PFSK-1 (cell line): ENCODE data around the gene B4GALT6.

Source experiments
- FOXP2 ChIP-seq: optimal IDR thresholded peaks from 2 replicates; pipeline ENCODE3; 2011; ENCODE audit warnings: borderline replicate concordance, control low read depth, inconsistent platforms; ENCODE audit not compliant: insufficient read depth; ENCODE audit errors: extremely low read length, extremely low read depth
- POLR2AphosphoS5 ChIP-seq: IDR thresholded peaks from 2 replicates; pipeline ENCODE4 v1.6.1; 2012; ENCODE audit warnings: low read depth, mild to moderate bottlenecking, control low read depth, low read length, moderate library complexity
- SIN3A ChIP-seq: IDR thresholded peaks from 2 replicates; pipeline ENCODE4 v1.6.1; 2012; ENCODE audit warnings: mild to moderate bottlenecking, low read length, moderate library complexity, borderline replicate concordance; ENCODE audit not compliant: insufficient read depth
- TAF1 ChIP-seq: IDR thresholded peaks from 2 replicates; pipeline ENCODE4 v1.6.1; 2012; ENCODE audit warnings: low read length, control low read depth, borderline replicate concordance; ENCODE audit not compliant: insufficient read depth
- TF ChIP-seq, protein P1 (sequence below), 2 experiments: IDR thresholded peaks; 2 replicates each; pipeline versions ENCODE4 v1.6.1 to v1.8.0; 2011 to 2012; ENCODE audit warnings: low read depth in 2 of 2, low read length in 2 of 2, control low read depth in 1 of 2, inconsistent platforms in 1 of 2, mild to moderate bottlenecking in 1 of 2, moderate library complexity in 1 of 2; ENCODE audit not compliant: insufficient read depth in 1 of 2

Gene B4GALT6

DNA sequence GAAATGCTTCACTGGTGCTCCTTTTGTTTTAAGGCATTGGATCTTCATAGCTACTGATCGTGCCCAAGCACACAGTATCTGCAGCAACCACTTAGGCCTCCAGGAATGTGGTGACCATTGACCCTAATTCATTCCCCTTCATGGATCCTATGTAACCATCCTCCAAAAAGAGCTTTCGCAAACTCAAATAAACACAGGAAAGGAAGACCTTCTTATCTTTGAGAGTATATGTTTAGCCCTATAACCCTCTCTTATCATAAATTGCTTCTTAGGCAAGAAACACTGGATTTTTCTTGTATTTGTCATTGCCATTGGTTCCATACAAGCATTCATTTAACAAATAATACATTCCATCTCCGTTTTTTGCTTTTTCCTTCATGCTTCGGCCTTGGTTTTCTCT, 96.9 kb downstream of the B4GALT6 start:
- no peak for TF ChIP-seq SIN3A
- no peak for TF ChIP-seq POLR2AphosphoS5
- TF ChIP-seq, protein P1, sequence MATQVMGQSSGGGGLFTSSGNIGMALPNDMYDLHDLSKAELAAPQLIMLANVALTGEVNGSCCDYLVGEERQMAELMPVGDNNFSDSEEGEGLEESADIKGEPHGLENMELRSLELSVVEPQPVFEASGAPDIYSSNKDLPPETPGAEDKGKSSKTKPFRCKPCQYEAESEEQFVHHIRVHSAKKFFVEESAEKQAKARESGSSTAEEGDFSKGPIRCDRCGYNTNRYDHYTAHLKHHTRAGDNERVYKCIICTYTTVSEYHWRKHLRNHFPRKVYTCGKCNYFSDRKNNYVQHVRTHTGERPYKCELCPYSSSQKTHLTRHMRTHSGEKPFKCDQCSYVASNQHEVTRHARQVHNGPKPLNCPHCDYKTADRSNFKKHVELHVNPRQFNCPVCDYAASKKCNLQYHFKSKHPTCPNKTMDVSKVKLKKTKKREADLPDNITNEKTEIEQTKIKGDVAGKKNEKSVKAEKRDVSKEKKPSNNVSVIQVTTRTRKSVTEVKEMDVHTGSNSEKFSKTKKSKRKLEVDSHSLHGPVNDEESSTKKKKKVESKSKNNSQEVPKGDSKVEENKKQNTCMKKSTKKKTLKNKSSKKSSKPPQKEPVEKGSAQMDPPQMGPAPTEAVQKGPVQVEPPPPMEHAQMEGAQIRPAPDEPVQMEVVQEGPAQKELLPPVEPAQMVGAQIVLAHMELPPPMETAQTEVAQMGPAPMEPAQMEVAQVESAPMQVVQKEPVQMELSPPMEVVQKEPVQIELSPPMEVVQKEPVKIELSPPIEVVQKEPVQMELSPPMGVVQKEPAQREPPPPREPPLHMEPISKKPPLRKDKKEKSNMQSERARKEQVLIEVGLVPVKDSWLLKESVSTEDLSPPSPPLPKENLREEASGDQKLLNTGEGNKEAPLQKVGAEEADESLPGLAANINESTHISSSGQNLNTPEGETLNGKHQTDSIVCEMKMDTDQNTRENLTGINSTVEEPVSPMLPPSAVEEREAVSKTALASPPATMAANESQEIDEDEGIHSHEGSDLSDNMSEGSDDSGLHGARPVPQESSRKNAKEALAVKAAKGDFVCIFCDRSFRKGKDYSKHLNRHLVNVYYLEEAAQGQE (IDR thresholded peaks at IDR 0.05; ENCODE audit: insufficient read depth in 1 of 2, low read depth in 2 of 2, low read length in 2 of 2), result no peak
- TF ChIP-seq FOXP2, result no peak
- TF ChIP-seq TAF1, result no peak

DNA sequence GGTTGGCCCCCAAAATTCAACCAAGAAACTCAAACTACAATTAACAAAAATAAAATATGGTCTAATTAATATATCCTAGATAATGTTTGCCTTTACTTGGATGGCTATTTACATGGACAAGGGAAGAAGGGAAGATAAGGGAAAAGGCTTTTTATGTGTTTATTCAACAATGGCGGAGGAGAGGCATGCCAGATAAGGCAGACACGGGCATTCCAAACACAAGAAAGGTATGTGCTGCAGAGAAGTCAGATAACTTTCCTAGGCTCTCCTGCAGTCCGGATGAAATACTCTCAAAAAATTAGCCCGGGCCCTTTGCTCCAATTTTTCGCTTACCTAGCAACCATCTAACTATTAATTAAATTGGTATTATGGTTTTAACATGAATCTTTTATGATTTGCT, 97.8 kb downstream of the B4GALT6 start:
- TF ChIP-seq SIN3A (no peak), TAF1 (no peak), FOXP2 (no peak), POLR2AphosphoS5 (no peak)
- TF ChIP-seq, protein P1 (IDR thresholded peaks at IDR 0.05; ENCODE audit: insufficient read depth in 1 of 2, low read depth in 2 of 2, low read length in 2 of 2), result no peak

DNA sequence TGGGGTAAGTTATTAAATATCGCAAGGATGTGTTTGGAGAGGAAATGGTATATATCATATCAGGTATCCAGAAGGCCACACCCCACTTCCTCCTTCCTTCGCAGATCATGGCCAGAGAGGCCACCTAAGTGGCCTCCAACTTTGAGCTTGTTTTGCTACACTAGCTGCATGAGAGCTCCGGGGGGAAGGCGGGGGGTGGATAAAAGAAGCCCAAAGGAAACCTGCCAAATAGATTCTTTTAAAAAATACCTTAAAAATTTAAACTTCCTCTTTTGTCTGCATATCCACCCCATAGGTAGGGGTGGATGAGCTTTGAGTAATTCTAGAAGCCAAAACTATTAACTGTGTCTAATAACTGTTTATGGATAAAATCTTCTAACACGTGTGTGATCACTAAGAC, 98.4 kb downstream of the B4GALT6 start:
- TF ChIP-seq FOXP2, result no peak
- no peak for TF ChIP-seq TAF1
- TF ChIP-seq SIN3A, result no peak
- TF ChIP-seq, protein P1 (IDR thresholded peaks at IDR 0.05; ENCODE audit: insufficient read depth in 1 of 2, low read depth in 2 of 2, low read length in 2 of 2), result no peak
- no peak for TF ChIP-seq POLR2AphosphoS5

DNA sequence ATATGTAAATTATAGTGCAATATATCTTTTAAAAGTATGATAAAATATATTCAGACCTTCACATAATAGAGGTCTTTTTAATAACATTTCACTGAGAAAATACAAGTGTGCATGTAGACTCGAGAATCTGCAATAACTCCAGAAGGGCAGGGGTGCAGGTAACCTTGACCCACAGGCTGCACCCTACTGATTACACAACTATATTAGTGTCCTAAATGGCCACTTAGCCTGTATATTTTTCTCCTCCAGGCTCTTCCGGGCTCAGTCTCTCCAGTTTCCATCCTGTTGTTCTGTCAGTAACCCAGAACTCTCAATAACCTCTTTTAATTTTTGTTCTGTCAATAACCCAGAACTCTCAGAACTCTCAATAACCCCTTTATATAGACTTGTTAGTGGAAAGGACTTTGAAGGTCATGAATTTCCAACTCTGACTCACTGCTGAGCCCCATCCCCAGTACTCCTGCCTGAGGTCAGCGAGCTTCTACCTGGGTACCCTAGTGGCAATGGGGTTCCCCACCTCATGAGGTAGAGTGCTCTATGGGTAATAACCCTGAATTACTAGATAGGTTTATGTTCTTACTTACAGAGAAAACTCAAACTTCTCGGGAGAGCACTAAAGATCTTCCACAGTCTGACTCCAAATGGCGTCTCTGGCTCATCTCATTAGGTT, 101.1 kb downstream of the B4GALT6 start:
- TF ChIP-seq, protein P1 (IDR thresholded peaks at IDR 0.05; ENCODE audit: insufficient read depth in 1 of 2, low read depth in 2 of 2, low read length in 2 of 2), result no peak
- no peak for TF ChIP-seq POLR2AphosphoS5
